Caki2 (cell line): ENCODE results near the gene FAT3. TPM values are rescaled to one million over a fixed set of nuclear protein-coding genes. Genes with fewer than 3 reads are reported as not detected.

ENCODE experiments used
- DNase-seq: peaks from one replicate; pipeline ENCODE4 v3.0.0-alpha.2; 2015; ENCODE audit warnings: low read depth
- in situ Hi-C: cut with HindIII; loops from 2 replicates; pipeline ENCODE4 v1.10.0; 2016; ENCODE audit warnings: low sequenced_read_pairs, low pct_unique_long_range_greater_than_20kb, mixed read lengths
- total RNA-seq: library from RNA; depleted of rRNA; stranded (reverse); fragments of >200 nt; shearing (Covaris generic); gene quantifications from 2 replicates; pipeline ENCODE4 v1.2.3, GENCODE V29; 2014; ENCODE audit warnings: low replicate concordance; rRNA removed

The FAT3 gene
- 2.7 and 3.7 TPM in 2 replicates for total RNA-seq

DNA sequence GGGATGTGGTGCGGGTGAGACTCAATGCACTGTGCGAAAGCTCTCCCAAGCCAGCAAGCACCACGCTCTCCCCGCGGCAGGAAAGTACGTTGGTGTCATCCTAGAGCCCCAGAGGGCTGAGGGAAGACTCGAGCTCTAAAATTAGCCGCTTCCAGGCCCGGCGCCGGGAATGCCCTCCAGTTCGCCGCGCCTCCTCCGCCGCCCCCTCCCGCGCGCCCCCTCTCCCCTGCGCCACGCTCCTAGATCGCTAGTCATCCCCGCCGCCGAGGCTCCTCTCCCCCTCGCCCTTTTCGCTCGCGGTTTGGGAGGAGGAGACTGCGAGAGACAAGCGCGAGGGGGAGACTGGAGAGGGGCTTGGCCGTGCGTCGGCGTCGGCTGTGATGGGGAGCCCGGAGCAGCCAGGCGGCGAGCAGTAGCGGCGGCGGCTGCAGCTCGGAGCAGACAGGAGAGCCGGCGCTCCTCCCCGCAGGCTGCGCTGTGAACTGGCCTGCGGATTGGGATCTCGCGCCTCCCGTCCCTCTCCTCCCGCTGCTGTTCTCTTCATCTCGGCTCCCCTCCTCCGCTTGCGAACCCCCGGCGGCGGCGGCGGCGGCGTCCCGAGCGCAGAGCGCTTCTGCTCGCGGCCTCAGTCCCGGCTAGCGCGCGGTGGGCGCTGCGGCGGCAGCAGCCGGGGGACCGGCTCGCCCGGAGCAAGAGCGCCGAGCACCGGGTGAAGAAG, at the start of gene FAT3:
TSS of gene FAT3 (plus strand) at position 412 of the 718 bp plus-strand sequence. CDS start 127,295 bp downstream, outside the sequence.
- peak; percentile 65 for DNase-seq
- in situ Hi-C loops, result no loop called here

DNA sequence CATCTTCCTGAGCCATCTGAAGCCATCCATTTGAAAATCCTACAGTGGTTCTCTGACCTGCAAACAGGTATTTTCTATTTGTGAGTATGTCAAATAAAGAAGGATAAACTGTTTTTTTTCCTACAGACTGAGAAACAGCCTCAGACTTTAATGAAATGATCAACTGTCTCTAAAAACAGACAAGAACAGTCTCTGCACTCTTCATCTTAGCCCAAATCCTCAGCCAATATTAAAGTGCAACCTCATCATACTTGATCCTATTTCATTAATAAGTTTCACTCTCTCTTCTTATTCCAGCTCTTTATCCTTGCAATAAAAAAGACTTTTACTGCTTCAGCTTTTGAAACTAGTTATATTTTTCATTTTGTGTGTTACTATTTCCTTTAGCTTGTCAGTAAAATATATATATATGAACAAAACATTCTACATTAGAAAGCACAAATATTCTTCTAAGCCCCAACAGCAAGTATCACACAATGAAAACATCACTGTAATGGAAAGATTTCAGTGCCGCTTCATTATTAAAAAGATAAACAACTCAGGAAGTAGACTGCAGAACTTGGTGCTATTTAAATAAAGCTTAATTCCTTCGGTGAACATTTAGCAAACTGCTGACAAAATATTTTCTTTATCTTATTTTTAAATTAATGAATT, 45.5 kb upstream of the FAT3 start:
- in situ Hi-C loops, result no loop called here
- no peak for DNase-seq

DNA sequence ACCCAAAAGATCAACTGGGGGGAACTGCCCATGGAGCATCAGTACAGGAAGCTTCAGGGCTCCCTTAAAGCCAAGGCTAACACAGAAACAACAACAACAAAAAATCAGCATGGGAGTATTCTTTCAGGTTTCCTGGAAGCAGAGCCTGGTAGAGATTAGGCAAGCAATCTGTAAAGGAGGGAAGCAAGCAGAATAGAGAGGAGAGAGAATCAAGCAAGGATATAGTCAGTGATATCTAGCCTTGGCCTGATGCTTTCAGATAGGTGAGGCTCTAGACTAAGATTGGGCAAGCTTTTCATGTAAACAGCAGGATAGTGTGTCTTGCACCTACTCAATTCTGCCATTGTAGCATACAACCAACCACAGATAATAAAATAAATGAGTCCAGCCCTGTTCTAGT, 44.4 kb upstream of the FAT3 start:
- no peak for DNase-seq
- in situ Hi-C loops, result no loop called here

DNA sequence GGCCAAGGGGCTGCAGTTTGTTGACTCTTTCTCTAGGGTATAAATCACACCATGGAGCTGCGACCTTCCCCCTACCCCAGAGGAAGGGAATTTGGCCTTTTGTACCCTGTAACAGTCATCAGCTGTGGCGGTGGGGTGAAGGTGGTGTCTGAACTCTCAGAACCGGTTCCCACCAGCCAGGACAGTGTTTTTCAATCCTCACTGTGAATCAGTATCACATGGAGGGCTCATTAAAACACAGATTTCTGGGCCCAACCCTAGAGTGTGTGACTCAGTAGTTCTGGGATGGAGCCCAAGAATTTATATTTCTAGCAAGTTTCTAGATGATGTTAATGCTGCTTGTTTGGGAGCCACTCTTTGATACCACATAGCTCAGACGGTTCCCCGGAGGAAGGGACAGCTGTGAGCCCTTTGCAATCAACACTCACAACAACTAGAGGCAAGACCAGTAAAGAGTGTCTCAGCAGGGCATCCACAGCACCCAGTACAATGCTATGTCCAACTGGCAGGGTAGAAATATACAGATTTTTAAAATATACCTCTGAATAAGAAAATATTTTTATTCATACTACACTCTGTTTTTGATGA, 43.9 kb upstream of the FAT3 start:
- in situ Hi-C loops, result no loop called here

DNA sequence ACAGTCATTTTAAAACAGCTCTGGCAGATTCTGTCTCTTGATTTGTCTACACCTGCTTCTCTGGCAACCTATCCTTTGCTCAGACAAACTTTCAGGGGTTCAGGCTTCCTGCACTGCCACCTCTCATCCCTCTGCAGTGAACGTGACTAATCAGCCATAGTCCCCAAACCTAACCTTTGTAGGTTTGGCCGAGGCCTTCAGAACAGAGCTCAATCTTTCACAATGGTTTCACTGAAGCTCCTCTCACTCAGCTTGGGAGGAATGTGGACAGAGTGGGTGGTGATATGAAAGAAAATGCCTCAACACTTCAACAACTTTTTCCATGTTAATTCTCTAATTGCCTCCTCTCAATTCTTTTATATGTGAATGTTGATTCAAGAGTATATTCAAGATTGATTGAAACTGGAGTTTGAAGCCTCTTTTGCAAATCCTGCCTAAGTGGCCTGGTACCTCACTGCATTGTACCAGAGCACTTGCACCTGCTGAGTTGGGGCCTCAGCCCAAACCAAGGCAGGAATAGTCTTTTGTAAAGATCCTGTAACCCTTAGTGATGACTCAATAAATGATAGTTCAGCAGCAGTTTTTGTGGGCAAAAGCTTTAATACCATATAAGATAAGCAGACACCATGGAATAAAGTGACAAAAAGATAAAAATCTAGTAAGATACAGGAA, 33.9 kb upstream of the FAT3 start:
- in situ Hi-C loops, result no loop called here
- no peak for DNase-seq

More for the DNA sequence above, 43.9 kb upstream of the FAT3 start:
- peak; percentile 3 for DNase-seq

DNA sequence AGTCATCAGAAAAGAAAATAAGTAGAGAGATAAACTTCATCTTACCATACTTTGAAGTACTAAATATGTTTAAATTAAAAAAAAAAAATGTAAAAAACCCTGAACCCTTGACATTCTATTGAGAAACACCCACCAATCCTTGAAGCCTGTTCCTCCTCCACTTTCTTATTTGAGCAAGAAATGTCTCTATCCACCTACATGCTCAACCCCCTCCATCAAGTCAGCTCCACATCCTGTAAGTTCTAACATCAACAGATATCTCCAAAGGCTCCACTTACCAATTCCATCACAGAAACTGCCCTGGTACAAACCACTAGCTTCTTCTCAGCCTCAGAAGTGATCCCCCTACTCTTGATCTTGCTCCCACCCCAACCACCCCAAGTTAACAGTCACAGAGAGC, 32.5 kb upstream of the FAT3 start:
- no peak for DNase-seq
- in situ Hi-C loops, result no loop called here

DNA sequence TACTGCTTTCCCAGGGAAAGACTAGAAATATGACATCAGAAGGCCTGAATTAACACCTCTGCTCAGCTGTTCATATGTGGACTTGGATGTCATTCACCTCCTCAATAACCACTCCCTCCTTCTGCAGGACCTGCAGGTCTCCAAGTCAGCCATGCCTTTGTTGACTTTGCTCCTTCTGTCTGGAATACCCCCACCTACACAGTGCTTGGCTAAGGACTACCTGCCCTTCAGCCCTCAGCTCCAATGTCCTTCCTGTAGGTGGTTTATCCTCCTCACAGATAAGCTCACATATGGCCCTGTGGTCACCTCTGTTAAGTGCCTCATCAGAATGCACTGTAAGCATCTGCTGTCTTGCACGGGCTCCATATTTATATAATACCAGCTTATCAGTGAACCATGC, 26.4 kb upstream of the FAT3 start:
- in situ Hi-C loops, result no loop called here

DNA sequence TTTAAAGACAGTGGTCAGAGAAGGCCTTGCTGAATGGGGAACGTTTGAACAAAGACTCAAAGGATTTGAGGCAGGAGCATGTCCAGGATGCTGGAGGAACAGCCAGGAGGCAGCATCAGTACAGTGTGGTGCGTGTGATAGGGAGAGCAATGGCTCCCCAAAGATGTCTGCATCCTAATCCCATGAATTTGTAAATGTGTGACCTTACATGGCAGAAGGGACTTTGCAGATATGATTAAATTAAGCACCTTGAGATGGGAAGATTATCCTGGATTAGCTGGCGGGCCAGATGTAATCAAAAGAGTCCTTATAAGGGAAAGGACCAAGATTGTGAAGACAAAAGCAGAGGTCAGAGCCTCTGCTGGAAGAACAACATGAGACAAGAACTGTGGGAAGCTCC, 24.6 kb upstream of the FAT3 start:
- in situ Hi-C loops, result no loop called here
- DNase-seq, result no peak

More for the DNA sequence above, 26.4 kb upstream of the FAT3 start:
- DNase-seq, result no peak

DNA sequence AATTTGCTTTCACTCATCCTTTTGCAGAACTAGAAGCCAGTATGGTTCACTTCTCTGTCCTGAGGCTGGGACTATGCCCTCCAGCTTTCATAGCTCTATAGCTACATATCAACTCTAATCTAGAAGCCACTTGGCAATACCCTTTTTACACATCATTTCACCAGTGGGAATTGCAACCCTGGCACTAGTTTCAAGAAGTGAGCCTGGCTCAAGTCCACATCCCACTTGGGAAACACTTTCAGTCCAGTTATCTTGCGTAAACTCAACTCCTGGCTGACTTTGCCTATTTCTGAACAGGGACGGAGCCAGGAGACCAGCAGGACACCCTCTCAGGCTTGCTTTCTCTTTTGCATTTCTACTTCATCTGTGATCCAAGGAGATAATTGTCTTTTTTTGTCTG, 19.9 kb upstream of the FAT3 start:
- no peak for DNase-seq
- in situ Hi-C loops, result no loop called here

DNA sequence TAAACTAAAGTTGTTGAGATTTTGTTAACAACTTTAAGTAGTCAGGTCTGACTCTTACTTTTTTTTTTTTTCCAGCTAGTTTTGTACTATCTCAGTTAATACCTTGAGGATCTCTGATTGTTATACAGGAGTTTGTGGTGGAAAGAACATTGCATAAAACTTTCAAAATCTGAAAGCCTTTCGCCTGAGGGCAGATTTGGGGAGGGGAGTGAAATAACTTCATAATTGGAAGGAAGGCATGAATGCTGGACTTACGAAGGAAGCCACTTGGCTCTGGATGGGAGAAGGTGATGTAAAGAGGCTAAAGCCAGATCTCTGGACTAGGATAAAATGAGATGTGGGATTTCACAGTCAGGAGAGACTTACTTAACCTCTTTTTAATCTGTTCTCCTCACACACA, 18.2 kb upstream of the FAT3 start:
- DNase-seq, result no peak
- in situ Hi-C loops, result no loop called here

DNA sequence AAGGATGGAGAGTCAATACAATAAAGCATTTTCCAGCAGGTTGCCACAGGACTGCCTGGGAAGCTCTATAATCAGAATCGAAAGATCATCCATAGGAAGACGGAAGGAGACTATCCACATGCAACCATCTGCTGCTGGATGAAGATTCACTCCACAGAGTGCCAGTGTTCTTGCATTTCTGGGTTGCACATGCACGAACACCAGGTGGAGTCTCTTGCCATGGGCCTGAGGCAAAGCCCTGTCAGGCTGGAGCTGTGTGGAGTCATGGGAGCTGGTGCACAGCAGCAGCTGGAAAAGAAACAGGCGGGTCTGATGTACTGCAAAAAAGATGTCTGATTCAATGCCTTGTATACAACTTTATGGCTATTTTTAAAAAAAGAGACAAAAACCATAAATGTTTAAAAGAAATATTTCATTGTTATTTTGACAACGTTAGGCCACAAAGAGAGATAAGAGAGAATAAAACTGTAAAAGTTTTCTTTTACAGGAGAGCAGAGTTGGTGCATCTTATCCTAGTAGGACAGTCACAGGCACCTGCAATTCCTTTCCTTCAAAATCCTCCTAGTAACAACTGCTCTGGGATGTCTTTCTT, 12.9 kb upstream of the FAT3 start:
- in situ Hi-C loops, result no loop called here
- peak; percentile 5 for DNase-seq

DNA sequence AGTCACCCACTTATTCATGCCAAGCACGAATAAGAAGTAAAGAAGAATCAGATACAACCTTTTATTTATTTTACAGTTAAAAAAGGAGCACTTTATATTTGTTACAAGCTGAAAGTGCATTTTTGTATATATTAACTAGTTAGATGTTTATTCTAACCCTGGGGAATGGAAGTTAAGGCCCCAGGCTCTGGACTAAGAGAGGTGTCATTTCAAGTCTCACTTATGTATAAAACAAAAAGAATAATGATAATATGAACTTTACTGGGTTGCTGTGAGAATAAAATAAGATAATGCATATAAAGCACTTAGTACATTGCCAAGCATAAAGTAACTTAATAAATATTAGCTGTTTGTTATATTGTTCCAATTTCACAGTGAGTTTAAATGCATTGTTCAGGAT, 12.1 kb upstream of the FAT3 start:
- no peak for DNase-seq
- in situ Hi-C loops, result no loop called here

DNA sequence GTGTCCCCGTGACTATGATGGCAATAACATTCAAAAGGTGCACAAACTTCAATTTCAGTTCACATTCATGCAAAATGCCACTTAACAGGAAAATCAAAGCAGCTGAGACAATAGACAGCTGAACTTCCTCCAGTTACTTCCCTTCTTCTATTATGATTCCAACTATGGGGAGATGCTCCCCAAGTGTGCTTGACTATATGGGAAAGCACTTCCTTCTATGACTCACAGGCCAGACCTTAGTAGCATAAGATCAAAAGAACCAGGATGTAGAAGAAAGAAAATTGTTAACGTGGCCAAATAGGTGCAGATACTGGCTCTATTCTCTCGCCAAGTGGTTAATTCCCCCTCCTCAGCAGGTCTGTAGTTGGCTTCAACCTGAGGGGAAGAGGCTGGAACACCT, 7.8 kb upstream of the FAT3 start:
- DNase-seq, result no peak
- in situ Hi-C loops, result no loop called here

DNA sequence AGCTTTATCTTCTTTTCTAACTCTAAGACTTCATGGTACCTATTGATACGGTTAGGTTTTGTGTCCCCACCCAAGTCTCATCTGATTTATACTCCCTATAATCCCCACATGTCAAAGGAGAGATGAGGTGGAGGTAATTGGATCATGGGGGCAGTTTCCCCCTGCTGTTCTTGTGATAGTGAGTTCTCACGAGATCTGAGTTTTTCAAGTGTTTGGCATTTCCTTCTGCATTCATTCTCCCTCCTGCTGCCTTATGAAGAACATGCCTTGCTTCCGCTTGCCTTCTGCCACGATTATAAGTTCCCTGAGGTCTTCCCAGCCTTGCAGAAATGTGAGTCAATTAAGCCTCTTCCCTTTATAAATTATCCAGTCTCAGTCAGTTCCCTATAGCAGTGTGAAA, 5.1 kb upstream of the FAT3 start:
- in situ Hi-C loops, result no loop called here
- DNase-seq, result no peak

DNA sequence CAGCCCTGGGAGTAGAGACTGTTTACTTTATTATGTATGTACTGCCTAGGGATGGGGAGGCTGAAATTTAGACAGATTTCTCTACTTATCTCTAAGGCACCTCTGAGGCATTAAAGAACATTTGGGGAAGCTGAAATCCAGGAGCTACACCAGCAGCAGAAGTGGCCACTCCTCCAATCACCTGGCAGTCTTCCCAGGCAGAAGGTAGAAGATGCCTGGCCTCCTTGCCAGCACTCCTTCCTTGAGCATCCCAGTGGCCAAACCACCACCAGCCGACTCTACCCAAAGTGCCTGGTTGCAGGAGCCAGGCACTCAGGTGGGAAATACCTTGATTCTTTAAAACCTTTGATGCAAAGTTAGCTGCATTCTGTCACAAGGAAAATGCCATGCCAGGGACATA, 1.9 kb upstream of the FAT3 start:
- no peak for DNase-seq
- in situ Hi-C loops, result no loop called here

DNA sequence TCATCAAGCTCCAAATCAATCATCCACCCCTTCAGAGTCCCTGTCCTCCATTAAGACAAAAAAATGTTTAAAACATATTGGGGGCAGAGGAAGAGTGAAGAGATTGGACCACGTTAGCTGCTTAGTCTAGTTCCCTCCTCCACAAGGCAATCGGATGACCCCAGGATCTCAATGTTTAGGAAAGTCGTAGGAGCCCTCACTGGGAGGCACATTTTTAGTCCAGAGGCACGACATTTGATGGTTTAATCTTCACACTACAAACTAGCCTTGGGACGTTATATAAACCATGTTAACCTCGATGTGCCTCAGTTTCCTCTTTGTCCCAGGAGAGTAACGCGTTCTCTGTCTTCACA, 588 bp upstream of the FAT3 start:
- in situ Hi-C loops, result no loop called here
- no peak for DNase-seq

DNA sequence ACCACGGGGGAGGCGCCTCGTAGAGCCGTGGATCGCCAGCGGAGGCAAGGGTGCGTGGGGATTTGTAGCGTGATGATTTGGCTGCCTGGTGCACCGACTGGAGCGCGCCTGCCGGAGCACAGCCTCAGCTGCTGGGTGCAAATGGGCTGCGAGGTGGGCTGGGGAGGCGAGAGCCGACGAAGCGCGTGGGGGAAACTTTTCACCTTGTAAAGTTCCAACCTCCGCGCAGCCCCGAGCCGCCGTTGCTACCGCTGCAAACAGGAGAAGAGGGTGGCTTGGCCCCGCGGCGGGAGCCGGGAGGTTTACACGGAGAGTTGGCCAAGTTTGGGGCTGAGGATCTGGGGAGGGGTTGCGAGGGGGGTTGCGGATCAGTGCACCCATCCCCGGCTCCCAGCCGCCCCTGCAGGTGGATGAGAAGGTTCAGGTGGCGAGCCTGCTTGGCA, 528 bp downstream of the FAT3 start:
- in situ Hi-C loops, result no loop called here

DNA sequence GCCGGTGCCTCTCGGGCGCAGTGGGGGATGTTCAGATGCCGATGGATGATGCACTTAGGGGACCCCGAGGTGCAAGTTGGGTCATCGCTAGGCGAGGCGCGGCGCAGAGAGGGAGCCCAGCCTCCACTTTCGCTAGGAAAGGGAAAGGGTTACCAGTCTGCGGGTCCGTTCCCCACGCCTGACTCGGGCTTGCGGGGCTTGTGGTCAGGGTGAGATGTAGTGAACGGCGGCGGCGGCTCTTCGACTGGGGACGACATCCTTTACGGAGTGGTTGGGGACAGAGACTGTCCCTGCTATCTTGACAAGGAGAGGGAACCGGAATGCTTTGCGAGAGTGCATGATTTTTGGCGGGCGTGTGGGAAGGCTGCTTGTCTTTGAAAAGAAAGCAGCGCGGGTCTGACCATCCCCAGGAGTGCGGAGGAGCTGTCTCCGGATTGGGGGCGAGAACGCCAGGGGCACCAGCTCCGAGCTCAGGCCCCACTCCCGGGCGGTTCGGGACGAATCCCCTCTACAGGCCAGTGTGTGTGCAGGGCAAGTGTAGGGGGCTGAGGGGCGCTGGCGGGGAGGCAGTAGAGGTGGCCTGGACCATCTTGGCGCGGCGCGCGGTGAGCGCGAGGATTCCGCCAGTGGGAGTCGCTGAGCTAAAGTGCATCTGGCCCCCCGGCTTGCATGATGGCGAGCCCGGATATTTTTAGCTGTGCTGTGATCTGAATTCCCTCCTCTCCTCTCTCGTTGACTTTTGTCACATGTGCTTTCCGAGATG, 1.1 kb downstream of the FAT3 start:
- peak; percentile 32 for DNase-seq
- in situ Hi-C loops, result no loop called here

More for the DNA sequence above, 528 bp downstream of the FAT3 start:
- DNase-seq, result no peak
